HepG2 (cell line): ENCODE measurements around the gene RANBP3L. TPM values are rescaled to one million over a fixed set of nuclear protein-coding genes. Genes with fewer than 3 reads are reported as not detected.
A peak's percentile ranks its signal among the peaks of the same experiment; 100 is the strongest.

ENCODE experiments used
- ARHGAP35 ChIP-seq: sonication (generic); formaldehyde crosslinking; IDR thresholded peaks from 2 replicates; pipeline ENCODE4 v1.9.0; 2022; ENCODE audit warnings: mild to moderate bottlenecking, inconsistent platforms, moderate library complexity, missing genetic modification reagents, borderline replicate concordance
- BHLHE40 ChIP-seq: IDR thresholded peaks from 2 replicates; pipeline ENCODE4 v1.6.1; 2011; ENCODE audit warnings: low read length, improper control_type of control experiment
- DNMT1 ChIP-seq: sonication (generic); formaldehyde crosslinking; IDR thresholded peaks from 2 replicates; pipeline ENCODE4 v1.5.1; 2020; ENCODE audit warnings: mild to moderate bottlenecking, missing genetic modification reagents
- EED ChIP-seq: sonication (generic); formaldehyde crosslinking; IDR thresholded peaks from 2 replicates; pipeline ENCODE4 v1.5.0; 2020; ENCODE audit warnings: mild to moderate bottlenecking, missing genetic modification reagents
- ELF3 ChIP-seq: IDR thresholded peaks from 2 replicates; pipeline ENCODE4 v1.6.1; 2016; ENCODE audit warnings: missing genetic modification reagents, missing compliant biosample characterization
- FOXO1 ChIP-seq: sonication (generic); formaldehyde crosslinking; IDR thresholded peaks from 2 replicates; pipeline ENCODE4 v1.4.0; 2020; ENCODE audit warnings: missing genetic modification reagents
- GPN1 ChIP-seq: sonication (generic); formaldehyde crosslinking; IDR thresholded peaks from 2 replicates; pipeline ENCODE4 v1.5.1; 2020; ENCODE audit warnings: missing genetic modification reagents, borderline replicate concordance
- GTF2F1 ChIP-seq: fragments of 150-350 bp; IDR thresholded peaks from 2 replicates; pipeline ENCODE4 v1.6.1; 2014; ENCODE audit warnings: low read length
- JDP2 ChIP-seq: sonication (generic); formaldehyde crosslinking; IDR thresholded peaks from 2 replicates; pipeline ENCODE4 v1.8.1; 2022; ENCODE audit warnings: missing genetic modification reagents, borderline replicate concordance
- MIER3 ChIP-seq: IDR thresholded peaks from 2 replicates; pipeline ENCODE4 v1.6.1; 2016; ENCODE audit warnings: missing compliant biosample characterization, borderline replicate concordance
- NRL ChIP-seq: sonication (generic); formaldehyde crosslinking; IDR thresholded peaks from 2 replicates; pipeline ENCODE4 v1.5.0; 2020; ENCODE audit warnings: missing genetic modification reagents, mild to moderate bottlenecking, moderate library complexity, borderline replicate concordance
- POLR2G ChIP-seq: fragments of 200-400 bp; formaldehyde crosslinking; IDR thresholded peaks from 2 replicates; pipeline ENCODE4 v1.6.1; 2018; ENCODE audit warnings: mild to moderate bottlenecking, low read depth, low read length, moderate library complexity
- PRDM4 ChIP-seq: sonication (generic); formaldehyde crosslinking; IDR thresholded peaks from 2 replicates; pipeline ENCODE4 v1.9.0; 2021; ENCODE audit warnings: missing genetic modification reagents, borderline replicate concordance
- RBM39 ChIP-seq: fragments of 200-400 bp; formaldehyde crosslinking; IDR thresholded peaks from one replicate; pipeline ENCODE4 v1.6.1; 2018; ENCODE audit warnings: antibody characterized with exemption, mild to moderate bottlenecking, low read depth, low read length; ENCODE audit not compliant: poor library complexity, severe bottlenecking
- SIX1 ChIP-seq: sonication (generic); formaldehyde crosslinking; IDR thresholded peaks from 2 replicates; pipeline ENCODE4 v1.4.0; 2020; ENCODE audit warnings: missing genetic modification reagents, borderline replicate concordance
- SNAPC5 ChIP-seq: sonication (generic); formaldehyde crosslinking; IDR thresholded peaks from 2 replicates; pipeline ENCODE4 v1.8.1; 2023; ENCODE audit warnings: mild to moderate bottlenecking, missing genetic modification reagents, borderline replicate concordance
- ZBTB20 ChIP-seq: sonication (generic); formaldehyde crosslinking; IDR thresholded peaks from 2 replicates; pipeline ENCODE4 v1.8.1; 2023; ENCODE audit warnings: missing genetic modification reagents, low read depth, mild to moderate bottlenecking, borderline replicate concordance
- ZBTB33 ChIP-seq: sonication (generic); formaldehyde crosslinking; IDR thresholded peaks from 2 replicates; pipeline ENCODE4 v1.4.0; 2020; ENCODE audit warnings: missing genetic modification reagents
- ZEB1 ChIP-seq: IDR thresholded peaks from 2 replicates; pipeline ENCODE4 v1.6.1; 2012; ENCODE audit warnings: mild to moderate bottlenecking, low read depth, inconsistent platforms; ENCODE audit not compliant: insufficient replicate concordance
- ZNF180 ChIP-seq: sonication (generic); formaldehyde crosslinking; IDR thresholded peaks from 2 replicates; pipeline ENCODE4 v1.4.0; 2020; ENCODE audit warnings: low read depth, missing genetic modification reagents, borderline replicate concordance
- ZNF205 ChIP-seq: IDR thresholded peaks from 2 replicates; pipeline ENCODE4 v1.6.1; 2018; ENCODE audit warnings: missing biosample characterization, missing genetic modification reagents
- ZNF225 ChIP-seq: sonication (generic); formaldehyde crosslinking; IDR thresholded peaks from 2 replicates; pipeline ENCODE4 v1.4.0; 2020; ENCODE audit warnings: mild to moderate bottlenecking, missing genetic modification reagents
- ZNF746 ChIP-seq: sonication (generic); formaldehyde crosslinking; IDR thresholded peaks from 2 replicates; pipeline ENCODE4 v1.8.0; 2022; ENCODE audit warnings: mild to moderate bottlenecking, missing genetic modification reagents
- ZSCAN22 ChIP-seq: sonication (generic); formaldehyde crosslinking; IDR thresholded peaks from 2 replicates; pipeline ENCODE4 v1.4.0; 2020; ENCODE audit warnings: mild to moderate bottlenecking, missing genetic modification reagents
- ZZZ3 ChIP-seq: sonication (generic); formaldehyde crosslinking; IDR thresholded peaks from 2 replicates; pipeline ENCODE4 v1.4.0; 2020; ENCODE audit warnings: missing genetic modification reagents, mild to moderate bottlenecking, borderline replicate concordance
- polyA plus RNA-seq, 8 experiments: library from polyadenylated mRNA; depleted of rRNA in 3 of 8; stranded (reverse) in 7 of 8; unstranded in 1 of 8; fragments of >200 nt; fragmentation: Illumina TruSeq in 4 of 8; extraction: Trizol in 4 of 8; gene quantifications; 2 replicates each; pipeline versions ENCODE4 v1.2.1 to v1.2.3, GENCODE V29; 2011 to 2016; ENCODE audit warnings: low read depth in 4 of 8, missing spikeins in 1 of 8, mixed read lengths in 1 of 8; ENCODE audit not compliant: insufficient read depth in 1 of 8
- total RNA-seq, 5 experiments: library from RNA; depleted of rRNA; stranded (reverse); fragments of >200 nt; fragmentation: Illumina TruSeq; extraction: Trizol; gene quantifications; 2 replicates each; pipeline ENCODE4 v1.2.3, GENCODE V29; 2016; ENCODE audit warnings: low read depth in 1 of 5

The RANBP3L gene
- total and polyA plus RNA-seq, 2 of the 13 experiments (the other 11 are each of a cell fraction or from before 2014, with no cell fraction given), result 0.09 TPM; not detected in 1

- TF ChIP-seq ZBTB33, result no peak
- TF ChIP-seq FOXO1 (CRISPR knock-in tag), result no peak; the same call in 1 of the 2 replicates
- peak; percentile 72 for TF ChIP-seq BHLHE40
- TF ChIP-seq EED, result 0 out of 2 replicates have a peak, but pooled peaks have one; percentile 21
- TF ChIP-seq ZNF225, result peak; percentile 51; the same call in 1 of the 2 replicates
- no peak for TF ChIP-seq ZEB1
- 0 out of 2 replicates have a peak, but pooled peaks have one; percentile 54 for TF ChIP-seq DNMT1
- TF ChIP-seq ZBTB20 (CRISPR knock-in tag), result 0 out of 2 replicates have a peak, but pooled peaks have one; percentile 17
- no peak for TF ChIP-seq GPN1 (CRISPR knock-in tag)
- peak; percentile 73; the same call in 1 of the 2 replicates for TF ChIP-seq MIER3 (CRISPR knock-in tag)
- TF ChIP-seq ZSCAN22 (CRISPR knock-in tag), result no peak; the same call in 1 of the 2 replicates
- TF ChIP-seq GTF2F1, result no peak
- no peak for TF ChIP-seq SIX1 (CRISPR knock-in tag)
- peak; percentile 73; the same call in 1 of the 2 replicates for TF ChIP-seq ZNF205 (CRISPR knock-in tag)
- TF ChIP-seq JDP2 (CRISPR knock-in tag), result no peak; the same call in 1 of the 2 replicates
- no peak for TF ChIP-seq ZZZ3
- peak; percentile 85 for TF ChIP-seq POLR2G
- TF ChIP-seq ARHGAP35 (CRISPR knock-in tag), result 0 out of 2 replicates have a peak, but pooled peaks have one; percentile 65
- no peak for TF ChIP-seq SNAPC5 (CRISPR knock-in tag)
- TF ChIP-seq NRL, result 0 out of 2 replicates have a peak, but pooled peaks have one; percentile 55
- TF ChIP-seq PRDM4 (CRISPR knock-in tag), result no peak
- no peak for TF ChIP-seq ZNF746 (CRISPR knock-in tag)
- TF ChIP-seq ZNF180, result no peak
- peak; percentile 74 for TF ChIP-seq RBM39
- peak; percentile 12; the same call in 1 of the 2 replicates for TF ChIP-seq ELF3
Observed at GRCh38 chr5:36241631-36242533, 59.8 kb downstream of the RANBP3L start, which contains the start of gene NADK2 (continued).
